Stimulated activated CD4-positive, alpha-beta T cell treated with anti-CD3 and anti-CD28 coated beads, Interleukin-1b, Interleukin-23, amount 100 ng/mL, for 1 hour (primary cell): ENCODE data around the gene APCDD1.

ENCODE experiments used
- DNase-seq, 2 donors: peaks; one replicate each; pipeline ENCODE4 v3.0.0-alpha.2; 2020; ENCODE audit warnings: low read depth in 2 of 2

The APCDD1 gene

DNA sequence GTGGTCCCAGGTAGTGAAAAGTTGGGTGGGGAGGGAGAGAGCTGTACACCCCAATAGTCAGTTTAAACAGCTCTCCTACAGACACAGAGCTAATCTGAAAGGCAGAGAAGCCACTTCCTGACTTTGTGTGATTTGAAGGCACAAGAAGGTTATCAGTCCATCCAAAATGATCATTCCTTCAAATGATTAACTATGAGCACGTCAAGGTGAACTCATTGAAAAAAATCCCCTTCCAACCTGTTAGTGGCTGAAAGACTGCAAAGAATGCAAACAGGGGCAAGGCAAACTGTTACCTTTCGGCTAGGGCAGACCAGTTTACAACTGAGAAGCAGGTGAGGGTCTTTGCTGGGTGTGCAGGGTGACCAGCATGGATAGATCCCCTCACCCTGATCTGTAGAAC lies 22.8 kb upstream of the APCDD1 start:
- DNase-seq = no peak

DNA sequence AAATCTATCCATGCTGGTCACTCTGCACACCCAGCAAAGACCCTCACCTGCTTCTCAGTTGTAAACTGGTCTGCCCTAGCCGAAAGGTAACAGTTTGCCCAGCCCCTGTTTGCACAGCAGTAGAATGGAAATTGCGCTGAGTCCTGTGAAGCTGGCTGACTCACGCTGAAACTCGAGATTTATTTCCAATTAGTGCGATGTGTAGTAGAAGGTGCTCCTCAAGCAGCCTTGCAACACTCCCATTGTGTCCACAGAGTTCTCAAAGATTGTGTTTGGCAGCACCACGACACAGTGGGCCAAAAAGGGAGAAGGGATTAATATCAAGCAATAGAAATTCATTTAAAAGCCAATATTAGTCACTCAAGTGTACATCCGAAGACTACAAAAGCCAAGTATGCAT lies 21.7 kb upstream of the APCDD1 start:
- DNase-seq = no peak

DNA sequence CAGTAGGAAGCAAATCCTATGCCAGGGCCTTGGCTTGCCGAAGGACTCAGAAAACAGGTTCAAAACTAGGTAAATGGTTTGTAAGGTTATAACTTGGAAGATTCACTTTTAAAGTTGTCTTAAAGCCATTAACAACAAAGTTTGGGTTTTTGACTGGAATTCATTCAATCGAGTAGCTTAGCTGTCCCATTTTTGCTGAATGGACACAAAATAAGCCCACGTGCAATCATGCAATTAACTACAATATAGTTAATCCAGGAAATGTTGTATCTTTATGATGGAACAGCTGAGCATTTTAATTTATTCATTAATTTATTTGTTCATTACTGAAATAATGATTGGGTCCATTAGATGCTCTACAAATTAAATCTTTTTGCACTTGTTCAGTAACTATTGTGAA lies 18.3 kb upstream of the APCDD1 start:
- DNase-seq = no peak

DNA sequence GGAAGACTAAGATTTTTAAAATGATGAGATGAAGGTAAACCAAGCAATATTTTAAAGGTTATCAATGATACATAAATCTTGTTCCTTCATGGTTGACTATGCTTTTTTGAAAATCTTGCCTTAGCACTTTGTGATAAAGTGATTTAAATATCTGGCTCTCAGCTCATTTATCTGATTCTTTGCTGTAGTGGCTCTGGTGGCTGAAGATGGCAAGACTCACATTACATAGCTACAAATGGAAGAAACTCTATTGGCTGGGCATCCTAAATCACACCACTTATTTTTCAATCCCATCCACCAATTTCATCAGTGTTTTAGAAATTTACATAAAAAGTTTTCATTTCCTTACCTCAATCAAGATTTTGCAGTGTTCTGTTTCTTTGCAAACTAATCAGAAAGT lies 16.6 kb upstream of the APCDD1 start:
- no peak for DNase-seq

DNA sequence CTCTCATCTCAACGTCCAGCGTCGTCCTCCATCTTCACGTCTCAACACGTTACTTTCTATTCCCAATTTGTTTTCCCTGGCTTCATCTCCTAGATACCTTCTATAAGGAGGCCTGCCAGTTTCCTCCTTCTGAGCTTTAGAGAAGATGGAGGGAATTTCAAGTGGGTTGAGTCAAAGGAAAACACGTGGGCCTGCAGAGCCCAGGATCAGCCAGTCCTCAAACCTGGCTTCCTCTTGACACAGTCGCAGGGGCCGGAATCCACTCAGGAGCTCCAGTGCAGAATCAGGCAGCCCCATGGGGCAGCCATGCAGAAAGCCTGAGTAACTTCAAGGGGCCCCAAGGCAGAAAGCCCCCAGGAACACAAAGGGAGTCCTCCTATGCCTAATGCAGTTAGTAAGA lies 14.5 kb upstream of the APCDD1 start:
- no peak for DNase-seq

DNA sequence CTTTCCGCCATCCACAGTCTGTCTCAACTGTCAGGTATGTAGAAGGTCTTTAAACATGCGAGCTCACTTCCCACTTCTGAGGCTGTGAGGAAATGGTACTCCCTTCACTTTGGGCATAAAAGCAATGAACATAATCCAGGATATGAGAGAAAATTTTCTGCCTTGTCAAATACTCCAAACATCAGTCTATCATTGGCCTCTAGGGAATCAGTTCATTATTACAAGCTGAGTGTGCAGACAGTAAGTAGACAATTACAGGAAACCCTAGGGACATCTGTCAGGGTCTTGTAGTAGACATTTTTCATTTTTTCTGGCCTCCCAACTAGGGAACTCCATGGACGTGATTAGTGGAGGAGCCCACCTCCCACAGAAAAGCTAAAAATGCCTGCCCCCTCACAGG lies 13.6 kb upstream of the APCDD1 start:
- DNase-seq = no peak

DNA sequence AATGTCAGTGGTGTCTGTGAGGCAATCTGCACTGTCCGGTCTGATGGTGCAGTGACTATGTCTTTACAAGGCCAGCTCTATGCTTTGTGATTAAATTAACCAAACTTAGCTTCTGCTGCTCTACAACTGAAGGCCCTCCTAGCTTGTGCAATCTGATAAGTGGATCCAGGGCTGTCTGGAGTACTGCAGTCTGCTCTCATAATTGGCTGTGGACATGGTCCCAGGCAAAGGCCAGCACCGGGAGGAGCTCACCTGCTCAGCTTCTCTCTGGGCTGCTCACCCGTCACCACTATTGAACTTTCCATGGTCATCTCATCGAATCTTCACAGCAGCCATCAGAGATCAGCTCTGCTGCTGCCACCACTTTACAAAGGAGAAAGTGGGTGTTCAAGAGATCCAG lies 13.0 kb upstream of the APCDD1 start:
- DNase-seq = no peak

DNA sequence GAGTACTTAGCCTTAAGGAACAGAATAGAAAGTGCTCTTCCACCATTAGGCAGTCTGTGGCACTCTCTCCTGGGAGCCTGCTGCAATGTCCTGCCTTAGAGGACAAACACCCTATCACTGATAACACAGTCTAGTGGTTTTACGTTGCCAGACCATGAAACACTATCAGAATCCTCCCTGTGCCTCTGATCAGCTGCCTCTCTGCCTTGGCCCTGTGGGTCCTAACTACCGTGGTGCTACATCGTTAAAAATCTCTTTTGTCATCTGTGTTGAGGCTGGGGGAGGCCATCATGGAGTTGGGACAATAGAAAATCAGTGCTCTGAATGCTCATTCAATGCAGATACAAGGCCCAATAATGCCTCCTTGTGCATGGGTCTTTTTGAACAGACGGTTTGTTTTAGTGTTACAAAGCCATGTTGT lies 11.9 kb upstream of the APCDD1 start:
- DNase-seq = no peak

DNA sequence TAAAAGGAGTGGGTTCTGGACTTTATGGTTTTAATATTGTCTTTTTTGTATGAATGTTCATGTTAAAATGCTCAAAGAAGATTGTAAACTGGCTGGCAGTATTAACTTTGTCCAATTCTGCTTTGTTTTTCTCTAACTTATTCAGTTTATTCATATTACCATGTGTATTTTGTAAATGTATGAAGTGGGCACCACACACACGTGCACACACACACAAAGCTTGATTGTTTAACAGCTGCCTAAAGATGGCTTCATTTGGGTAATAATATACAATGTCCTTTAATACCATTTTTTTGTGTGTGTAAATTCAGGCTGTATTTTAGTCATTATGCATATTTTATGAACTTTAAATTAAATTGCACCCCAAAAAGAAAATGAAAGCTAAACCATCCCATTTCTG lies 11.4 kb upstream of the APCDD1 start:
- no peak for DNase-seq

DNA sequence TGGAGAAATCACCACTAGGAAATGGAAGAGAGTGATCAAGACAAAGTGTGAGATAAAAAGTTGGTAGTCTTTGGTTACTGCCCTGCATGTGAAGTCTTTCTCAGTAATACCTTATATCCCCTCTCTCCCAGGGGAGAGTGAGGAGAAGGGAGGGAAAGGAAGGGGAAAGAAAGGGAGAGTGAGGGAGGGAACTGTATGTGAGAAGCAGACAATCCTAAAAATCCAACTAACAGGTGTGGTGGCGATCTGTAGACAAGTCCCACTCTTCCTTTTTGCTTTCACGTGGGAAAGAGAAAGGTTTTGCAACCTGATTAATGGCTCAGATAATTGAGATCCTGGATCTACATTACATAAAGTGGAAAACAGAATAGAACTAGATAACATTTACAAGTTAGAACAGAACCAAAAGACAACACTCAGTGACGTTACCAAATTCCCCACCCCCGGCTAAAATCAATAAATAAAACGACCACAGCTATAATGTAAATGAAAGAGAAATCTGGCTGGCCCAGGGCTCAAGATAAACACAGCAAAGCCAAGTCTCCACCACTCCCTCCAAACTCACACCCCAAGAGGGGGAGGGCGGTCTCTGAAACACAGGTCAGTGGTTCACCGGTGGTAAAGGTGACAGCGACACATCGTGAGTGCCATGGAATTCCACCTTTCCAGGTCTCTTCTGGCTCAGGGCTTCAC lies 10.0 kb upstream of the APCDD1 start:
- no peak for DNase-seq

DNA sequence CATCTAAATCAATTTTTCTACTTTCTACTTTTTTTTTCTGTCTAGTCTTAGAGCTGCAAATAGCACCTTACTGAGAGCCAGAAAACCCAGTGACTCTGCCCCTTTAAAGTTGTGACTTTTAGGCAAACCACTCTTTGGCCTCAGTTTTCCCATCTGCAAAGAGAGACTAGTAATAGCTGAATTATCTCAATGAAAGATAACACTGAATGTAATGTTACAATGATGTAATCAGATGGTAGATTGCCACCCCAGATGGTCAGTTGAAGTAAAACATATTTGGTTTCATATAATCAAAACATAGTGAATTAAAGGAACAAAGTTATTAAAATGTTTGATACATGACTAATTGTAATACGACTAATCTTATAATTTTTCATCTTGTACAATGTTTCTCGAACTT lies 5.0 kb upstream of the APCDD1 start:
- DNase-seq = no peak

DNA sequence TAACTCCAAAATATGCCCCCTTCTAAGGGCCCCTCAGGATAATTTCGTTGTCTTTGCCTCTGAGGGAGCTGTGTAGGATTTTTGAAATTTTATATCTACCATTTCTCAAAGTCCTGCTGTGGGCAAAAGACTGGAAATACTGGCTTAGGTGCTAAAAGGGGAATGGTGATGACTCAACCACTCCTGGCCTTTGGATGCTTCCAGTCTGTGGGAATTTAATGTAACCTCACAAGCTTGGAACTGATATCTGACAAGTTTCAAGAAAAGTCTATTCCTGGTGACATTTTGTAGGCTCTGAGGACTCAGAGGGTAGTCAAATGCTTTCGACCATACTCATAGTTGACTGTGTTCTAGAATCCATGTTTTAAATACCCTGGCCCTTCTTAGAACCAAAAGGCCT lies 3.4 kb upstream of the APCDD1 start:
- no peak for DNase-seq

DNA sequence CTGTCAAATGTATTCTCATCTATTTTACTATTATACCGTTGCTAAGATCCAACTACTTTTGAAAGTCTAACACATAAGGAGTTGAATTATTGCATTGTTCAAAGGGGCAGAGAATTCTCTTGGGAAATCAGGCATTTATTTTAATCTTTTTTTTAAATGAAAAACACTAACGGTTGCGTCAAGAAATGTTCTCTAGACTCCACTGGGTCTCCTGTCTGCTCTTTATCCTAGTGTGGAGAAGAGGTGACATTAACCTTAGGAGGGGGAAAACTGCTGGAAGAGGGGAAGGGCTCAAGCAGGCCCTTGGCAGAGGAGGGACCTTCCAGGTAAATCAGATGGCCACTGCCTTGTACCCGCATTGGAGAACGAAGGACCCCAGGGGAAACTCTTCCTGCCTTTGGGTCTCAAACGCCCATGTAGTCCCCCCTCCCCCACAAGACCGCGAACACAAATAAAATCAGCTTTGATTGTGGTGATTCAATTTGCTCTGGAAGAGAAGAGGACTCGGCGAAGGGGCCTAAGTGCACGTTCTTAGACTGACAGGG lies 1.1 kb upstream of the APCDD1 start:
- DNase-seq = no peak

DNA sequence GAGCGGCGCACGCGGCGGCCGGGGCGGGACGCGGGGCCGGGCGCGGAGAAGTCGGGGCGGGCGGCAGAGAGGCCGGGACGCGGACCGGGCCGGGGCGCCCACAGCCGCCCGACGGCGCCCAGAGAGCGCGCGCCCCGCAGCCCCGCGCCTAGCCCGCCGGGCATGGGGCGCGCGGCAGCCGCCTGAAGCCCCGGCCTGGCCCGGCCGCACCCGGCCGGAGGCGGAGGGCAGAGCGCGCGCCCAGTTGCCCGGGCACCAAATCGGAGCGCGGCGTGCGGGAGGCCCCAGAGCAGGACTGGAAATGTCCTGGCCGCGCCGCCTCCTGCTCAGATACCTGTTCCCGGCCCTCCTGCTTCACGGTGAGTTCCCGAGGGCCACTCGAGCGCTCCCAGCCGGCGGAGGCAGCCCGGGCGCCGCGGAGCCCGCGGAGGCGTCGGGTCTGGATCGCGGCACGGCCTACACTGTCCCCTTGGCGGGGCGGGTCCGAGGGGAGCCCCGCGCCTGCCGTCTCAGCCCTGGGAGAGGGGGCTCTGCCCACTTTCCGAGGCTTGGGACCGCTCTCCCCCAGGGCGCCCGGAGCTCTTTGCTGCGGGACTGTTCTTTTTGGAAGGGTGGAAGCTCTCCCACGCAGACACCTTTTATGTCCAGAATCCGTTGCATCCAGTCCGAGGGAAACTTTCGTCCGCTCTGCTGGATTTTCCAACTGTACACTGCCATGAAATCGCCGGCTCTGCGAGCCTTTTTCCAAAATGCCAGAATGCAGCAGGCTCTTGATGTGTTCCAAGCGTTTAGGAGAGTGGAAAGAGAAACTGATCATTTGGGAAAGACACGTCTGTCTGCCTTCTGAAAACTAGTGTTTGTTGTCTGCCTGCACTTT lies 484 bp downstream of the APCDD1 start:
- no peak for DNase-seq

DNA sequence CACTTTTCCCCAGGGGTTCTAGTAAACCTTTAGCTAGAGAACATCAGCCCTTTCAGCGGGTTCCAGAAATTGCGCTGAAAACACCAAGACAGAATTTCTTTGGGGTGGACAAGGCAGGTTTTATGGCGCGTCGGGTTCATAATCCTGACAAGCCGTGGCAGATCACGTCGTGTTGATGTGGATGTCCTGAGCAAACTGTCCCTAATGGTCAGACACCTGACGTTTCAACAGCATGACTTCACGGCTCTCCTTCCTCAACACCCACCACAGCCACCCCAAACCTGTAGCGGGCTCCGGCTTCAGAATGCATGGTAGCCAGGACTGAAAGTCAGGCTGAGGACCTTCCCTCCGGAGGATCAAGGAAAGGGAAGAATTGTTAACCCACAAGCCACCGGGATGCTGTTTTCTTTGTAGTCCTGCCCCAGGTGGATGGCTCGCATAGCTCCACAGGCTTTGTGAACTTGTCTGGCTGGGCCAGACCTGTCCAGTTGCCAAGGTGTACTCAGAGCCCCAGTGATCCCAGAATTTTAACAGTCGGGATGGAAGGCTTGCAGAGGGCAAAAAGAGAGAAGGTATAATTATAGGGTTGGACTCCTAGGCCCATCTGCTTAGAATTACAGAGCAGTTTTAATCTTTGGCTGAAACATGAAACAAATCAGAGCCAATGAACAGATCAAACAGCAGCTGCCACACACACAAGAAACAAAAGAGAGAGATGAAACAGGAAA lies 1.5 kb downstream of the APCDD1 start:
- no peak for DNase-seq

DNA sequence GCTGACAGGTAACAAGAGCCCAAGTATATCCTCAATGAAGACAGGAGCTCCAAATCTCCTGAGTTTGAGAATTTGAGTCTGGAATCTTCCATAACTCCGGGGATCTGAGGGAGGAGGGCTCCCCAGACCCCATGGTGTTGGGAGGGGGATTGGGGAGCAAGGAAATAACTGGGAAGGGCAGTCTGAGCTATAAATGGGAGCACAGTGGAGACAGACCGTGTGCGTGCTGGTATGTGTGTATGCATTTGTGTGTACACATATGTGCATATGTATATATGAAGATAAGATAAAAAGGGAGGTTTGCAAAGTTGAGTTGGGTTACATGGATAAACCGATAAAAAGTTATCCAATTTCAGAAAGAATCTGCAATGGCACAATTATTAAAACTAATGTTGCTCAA lies 2.3 kb downstream of the APCDD1 start:
- no peak for DNase-seq

DNA sequence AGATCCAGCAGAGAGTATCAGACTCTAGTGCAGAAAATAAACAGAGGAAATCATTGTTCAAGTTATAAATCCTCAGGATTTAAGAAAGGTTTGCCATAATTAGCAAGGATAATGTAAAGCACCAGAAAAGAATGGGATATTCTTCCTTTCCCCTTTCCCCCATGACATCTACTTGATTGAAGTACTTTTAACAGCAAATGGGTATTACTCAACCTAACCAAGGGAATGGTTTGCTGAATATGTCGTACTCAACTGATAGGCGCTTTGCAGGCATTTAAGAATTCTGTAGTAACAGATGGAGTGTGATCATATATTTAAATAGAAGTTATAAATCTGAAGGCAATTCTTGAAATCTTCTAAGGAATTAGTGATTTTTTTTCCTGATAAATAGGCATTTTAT lies 2.7 kb downstream of the APCDD1 start:
- no peak for DNase-seq

DNA sequence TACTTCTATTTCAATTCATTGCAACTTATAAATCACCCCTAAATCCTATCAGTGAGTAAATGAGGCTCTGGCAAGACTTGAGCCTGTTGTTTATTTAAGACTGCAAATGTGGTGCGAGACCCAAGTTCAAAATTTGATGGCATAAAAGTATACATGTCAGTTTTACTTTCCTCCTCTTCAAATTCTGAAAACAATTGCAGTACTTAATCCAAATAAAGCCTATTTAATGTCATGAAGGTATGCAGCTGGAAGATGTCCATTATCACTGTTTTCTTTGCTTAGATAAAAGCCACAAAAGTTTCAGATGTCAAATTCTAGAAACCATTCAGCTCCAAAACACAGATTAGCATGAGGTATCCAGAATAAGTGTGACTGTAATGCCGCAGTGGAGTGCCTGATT lies 3.3 kb downstream of the APCDD1 start:
- no peak for DNase-seq

DNA sequence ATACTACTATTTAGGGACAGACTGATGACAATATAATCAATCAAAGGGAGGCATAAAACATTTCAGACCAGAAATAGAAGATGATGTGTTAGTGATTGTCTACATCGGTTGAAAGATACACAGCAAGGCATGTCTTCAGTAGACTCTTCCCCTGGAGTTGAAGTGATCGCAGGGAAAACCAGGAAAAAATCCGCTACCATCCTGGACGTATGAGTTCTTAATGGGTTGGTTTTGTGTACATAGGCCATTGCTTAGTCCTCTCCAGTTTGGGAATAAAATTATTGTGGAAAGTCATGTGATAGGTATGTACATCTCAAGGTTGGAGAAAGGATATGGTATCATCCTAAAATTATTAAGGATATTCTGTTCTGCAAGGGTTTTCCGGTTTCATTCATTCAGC lies 4.3 kb downstream of the APCDD1 start:
- no peak for DNase-seq

DNA sequence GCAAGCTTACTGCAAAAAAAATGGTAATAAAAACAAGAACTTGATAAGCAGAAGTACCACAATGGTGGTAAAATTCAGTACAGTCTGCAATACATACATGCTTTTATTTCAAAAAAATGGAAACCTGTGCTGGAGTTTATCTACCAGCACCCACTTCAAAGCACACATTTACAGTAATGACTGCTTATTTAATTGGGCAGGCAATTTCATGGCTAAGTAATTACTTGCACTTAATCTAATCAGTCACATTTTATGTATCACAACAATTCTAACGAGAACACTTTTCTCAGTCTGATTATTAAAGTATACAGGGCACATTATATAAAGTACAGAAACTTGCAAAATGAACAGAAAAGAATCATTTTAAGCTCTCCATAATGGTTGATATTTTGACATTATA lies 5.2 kb downstream of the APCDD1 start:
- no peak for DNase-seq

DNA sequence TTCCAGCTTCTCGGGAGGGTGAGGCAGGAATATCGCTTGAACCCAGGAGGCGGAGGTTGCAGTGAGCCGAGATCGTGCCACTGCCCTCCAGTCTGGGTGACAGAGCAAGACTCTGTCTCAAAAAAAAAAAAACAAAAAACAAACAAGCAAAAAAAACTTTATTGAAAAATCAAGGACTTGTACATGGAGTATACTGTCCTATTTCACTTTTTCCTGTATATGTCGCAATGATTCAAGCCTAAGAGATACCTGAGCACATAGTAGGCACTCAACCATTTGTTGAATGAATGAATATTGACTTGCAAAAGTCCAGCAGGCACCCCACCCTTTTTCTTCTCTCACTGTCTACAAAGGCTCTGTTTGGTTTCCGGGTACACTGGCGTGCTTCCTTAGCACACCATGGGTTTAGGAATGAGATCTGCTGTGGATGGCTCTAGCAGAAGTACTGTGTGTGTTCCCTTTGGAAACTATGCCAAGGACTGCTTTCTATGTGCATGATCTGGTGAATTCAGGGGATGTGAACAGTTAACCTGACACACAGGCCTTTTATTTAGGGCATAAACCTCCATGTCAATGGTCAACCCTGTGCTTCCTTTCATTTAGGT lies 6.1 kb downstream of the APCDD1 start:
- no peak for DNase-seq

DNA sequence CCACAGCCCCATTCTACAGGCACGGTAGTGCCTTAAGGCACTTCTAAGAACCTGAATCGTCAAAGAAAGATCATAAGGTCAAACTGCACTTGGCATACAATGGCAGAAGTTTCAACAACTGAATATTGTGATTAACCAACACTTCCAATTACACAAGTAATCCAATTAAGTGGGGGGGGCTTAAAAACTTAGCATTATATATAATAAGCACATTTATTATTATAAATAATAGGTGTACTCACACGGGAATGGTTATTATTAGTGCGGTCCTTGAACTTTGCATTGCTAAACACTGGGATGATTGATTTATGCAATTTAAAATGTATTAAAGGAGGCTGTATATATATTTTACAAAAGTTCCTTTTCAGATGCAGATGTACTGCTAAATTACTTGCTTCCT lies 7.6 kb downstream of the APCDD1 start:
- no peak for DNase-seq
